Stimulated activated naive B cell treated with anti-CD40 and anti-IgM and Interleukin-4, amounts not matched to agents 10 μg/mL and 1 μg/mL and 100 μg/mL, for 72 hours (primary cell): ENCODE measurements around the gene TAGLN.
A peak's percentile ranks its signal among the peaks of the same experiment; 100 is the strongest.

Experiments
- ATAC-seq, 2 donors: fragments of 150-1000 bp; cut with Tn5 transposase; replicated peaks; 2 replicates each; pipeline ENCODE4 v1.10.0; 2021; ENCODE audit warnings: moderate library complexity in 1 of 2
- DNase-seq: peaks from one replicate; pipeline ENCODE4 v3.0.0; 2021
- H3K27ac Mint-ChIP-seq: one replicate; pipeline ENCODE4 v1.8.0; 2022; ENCODE audit warnings: mild to moderate bottlenecking, mixed read lengths
- H3K27me3 Mint-ChIP-seq, 2 donors: one replicate each; pipeline ENCODE4 v1.8.0; 2022; ENCODE audit warnings: mixed read lengths in 2 of 2
- H3K36me3 Mint-ChIP-seq, 2 donors: one replicate each; pipeline ENCODE4 v1.8.0; 2022; ENCODE audit warnings: mixed read lengths in 2 of 2, mild to moderate bottlenecking in 1 of 2
- H3K4me1 Mint-ChIP-seq, 2 donors: one replicate each; pipeline ENCODE4 v1.8.0; 2022; ENCODE audit warnings: mixed read lengths in 2 of 2, mild to moderate bottlenecking in 1 of 2
- H3K4me3 Mint-ChIP-seq, 2 donors: one replicate each; pipeline ENCODE4 v1.8.0; 2022; ENCODE audit warnings: mild to moderate bottlenecking in 2 of 2, mixed read lengths in 2 of 2, moderate library complexity in 1 of 2
- H3K9me3 Mint-ChIP-seq, 2 donors: one replicate each; pipeline ENCODE4 v1.8.0; 2022; ENCODE audit warnings: mixed read lengths in 2 of 2, mild to moderate bottlenecking in 1 of 2

TAGLN gene

GRCh38 chr11:117231842-117232091, 32.6 kb downstream of the TAGLN start, which contains the start of gene PCSK7:
Gene PCSK7 (minus strand): TSS chr11:117232073. CDS start chr11:117229844, 2,229 bp downstream.
- Mint-ChIP-seq H3K27ac (peak within 1 kb of the TSS; percentile 99), H3K4me1 (peaks cover 33 to 52% of the 10 kb centered on the region in 2 donors), H3K27me3 (no peaks in the 10 kb centered on the region), H3K9me3 (no peaks in the 10 kb centered on the region), H3K36me3 (peaks cover 20 to 40% of the 10 kb centered on the region in 2 donors), H3K4me3 (peak within 1 kb of the TSS; percentile 86 to 96)
- no peak for ATAC-seq
- peak; percentile 51 for DNase-seq

- Mint-ChIP-seq H3K27ac (peak within 1 kb of the TSS; percentile 99), H3K4me3 (peak within 1 kb of the TSS; percentile 86 to 96), H3K36me3 (peaks cover 16 to 35% of the 10 kb centered on the region in 2 donors), H3K4me1 (peaks cover 30 to 47% of the 10 kb centered on the region in 2 donors), H3K9me3 (no peaks in the 10 kb centered on the region), H3K27me3 (no peaks in the 10 kb centered on the region)
- peak; percentile 77 to 82 for ATAC-seq
- peak; percentile 65 for DNase-seq
Measured at GRCh38 chr11:117232092-117232878, 33.1 kb downstream of the TAGLN start, which contains the start of gene RNF214. Gene RNF214 (plus strand): TSS chr11:117232671. CDS start chr11:117234273, 1,602 bp downstream.

- Mint-ChIP-seq H3K27me3 (no peaks in the 10 kb centered on the region), H3K27ac (peak overlapping the region; percentile 95), H3K4me1 (peaks cover 30 to 47% of the 10 kb centered on the region in 2 donors), H3K4me3 (peak overlapping the region; percentile 86 to 92), H3K36me3 (peaks cover 16 to 31% of the 10 kb centered on the region in 2 donors), H3K9me3 (no peaks in the 10 kb centered on the region)
- DNase-seq (no peak), ATAC-seq (no peak)
Measured at GRCh38 chr11:117232911-117233409, 33.8 kb downstream of the TAGLN start.

- no peak for DNase-seq
- Mint-ChIP-seq H3K36me3 (peaks cover 12 to 22% of the 10 kb centered on the region in 2 donors), H3K4me1 (peaks cover 7 to 11% of the 10 kb centered on the region in 2 donors), H3K27ac (no peak overlapping the region), H3K27me3 (no peaks in the 10 kb centered on the region), H3K4me3 (no peak overlapping the region), H3K9me3 (no peaks in the 10 kb centered on the region)
- ATAC-seq = no peak
Measured at GRCh38 chr11:117238221-117238620, 39.1 kb downstream of the TAGLN start.

- Mint-ChIP-seq H3K9me3 (no peaks in the 10 kb centered on the region), H3K36me3 (peaks cover 12 to 27% of the 10 kb centered on the region in 2 donors), H3K27me3 (no peaks in the 10 kb centered on the region), H3K4me3 (no peak overlapping the region), H3K4me1 (peaks cover under 1% of the 10 kb centered on the region in 2 donors), H3K27ac (no peak overlapping the region)
- DNase-seq (no peak), ATAC-seq (no peak)
Measured at GRCh38 chr11:117239295-117239694, 40.1 kb downstream of the TAGLN start.

GRCh38 chr11:117248341-117248740, 49.2 kb downstream of the TAGLN start:
- Mint-ChIP-seq H3K36me3 (peaks cover 17 to 49% of the 10 kb centered on the region in 2 donors), H3K27me3 (no peaks in the 10 kb centered on the region), H3K4me3 (no peak overlapping the region), H3K9me3 (no peaks in the 10 kb centered on the region), H3K4me1 (no peaks in the 10 kb centered on the region), H3K27ac (no peak overlapping the region)
- DNase-seq (no peak), ATAC-seq (no peak)

GRCh38 chr11:117249571-117249970, 50.4 kb downstream of the TAGLN start:
- no peaks in the 10 kb centered on the region for H3K9me3 Mint-ChIP-seq
- H3K27ac Mint-ChIP-seq = no peak overlapping the region
- no peak overlapping the region for H3K4me3 Mint-ChIP-seq
- H3K27me3 Mint-ChIP-seq = no peaks in the 10 kb centered on the region
- DNase-seq (no peak), ATAC-seq (no peak)
- H3K36me3 Mint-ChIP-seq = peaks cover 21 to 50% of the 10 kb centered on the region in 2 donors
- H3K4me1 Mint-ChIP-seq = no peaks in the 10 kb centered on the region

- DNase-seq = no peak
- H3K27me3 Mint-ChIP-seq = no peaks in the 10 kb centered on the region
- H3K4me1 Mint-ChIP-seq = no peaks in the 10 kb centered on the region
- ATAC-seq = no peak
- peaks cover 26 to 55% of the 10 kb centered on the region in 2 donors for H3K36me3 Mint-ChIP-seq
- no peaks in the 10 kb centered on the region for H3K9me3 Mint-ChIP-seq
- no peak overlapping the region for H3K27ac Mint-ChIP-seq
- H3K4me3 Mint-ChIP-seq = no peak overlapping the region
Measured at GRCh38 chr11:117251506-117251905, 52.3 kb downstream of the TAGLN start.

GRCh38 chr11:117255966-117256365, 56.8 kb downstream of the TAGLN start:
- no peak overlapping the region for H3K4me3 Mint-ChIP-seq
- H3K9me3 Mint-ChIP-seq = no peaks in the 10 kb centered on the region
- no peaks in the 10 kb centered on the region for H3K27me3 Mint-ChIP-seq
- H3K36me3 Mint-ChIP-seq = peaks cover 30 to 52% of the 10 kb centered on the region in 2 donors
- no peak overlapping the region for H3K27ac Mint-ChIP-seq
- no peak for ATAC-seq
- DNase-seq = no peak
- H3K4me1 Mint-ChIP-seq = no peaks in the 10 kb centered on the region

GRCh38 chr11:117256573-117256972, 57.4 kb downstream of the TAGLN start:
- Mint-ChIP-seq H3K36me3 (peaks cover 30 to 49% of the 10 kb centered on the region in 2 donors), H3K27me3 (no peaks in the 10 kb centered on the region), H3K9me3 (no peaks in the 10 kb centered on the region), H3K4me3 (no peak overlapping the region), H3K4me1 (no peaks in the 10 kb centered on the region), H3K27ac (no peak overlapping the region)
- ATAC-seq (no peak), DNase-seq (no peak)
